Gastrocnemius medialis (tissue), 4 donors: ENCODE results near the gene PLA2G4F.

Experiments used
- POLR2A ChIP-seq, 2 donors: fragments of 450-650 bp; IDR thresholded peaks; one replicate each; pipeline ENCODE4 v1.6.1; 2017; ENCODE audit warnings: antibody characterized with exemption in 2 of 2, mild to moderate bottlenecking in 2 of 2, moderate library complexity in 2 of 2
- TF ChIP-seq, protein P1 (sequence below), 5 experiments: fragments of 450-650 bp in 3 of 5; fragments of 200-600 bp in 2 of 5; sonication (generic) in 2 of 5; IDR thresholded peaks in 4 of 5; conservative IDR thresholded peaks in 1 of 5; 1 replicate in 4 of 5; 2 replicates in 1 of 5; pipeline ENCODE4 v1.5.1; 2016 to 2019; ENCODE audit warnings: antibody characterized with exemption in 5 of 5, mild to moderate bottlenecking in 3 of 5, moderate library complexity in 3 of 5

- TF ChIP-seq, protein P1, sequence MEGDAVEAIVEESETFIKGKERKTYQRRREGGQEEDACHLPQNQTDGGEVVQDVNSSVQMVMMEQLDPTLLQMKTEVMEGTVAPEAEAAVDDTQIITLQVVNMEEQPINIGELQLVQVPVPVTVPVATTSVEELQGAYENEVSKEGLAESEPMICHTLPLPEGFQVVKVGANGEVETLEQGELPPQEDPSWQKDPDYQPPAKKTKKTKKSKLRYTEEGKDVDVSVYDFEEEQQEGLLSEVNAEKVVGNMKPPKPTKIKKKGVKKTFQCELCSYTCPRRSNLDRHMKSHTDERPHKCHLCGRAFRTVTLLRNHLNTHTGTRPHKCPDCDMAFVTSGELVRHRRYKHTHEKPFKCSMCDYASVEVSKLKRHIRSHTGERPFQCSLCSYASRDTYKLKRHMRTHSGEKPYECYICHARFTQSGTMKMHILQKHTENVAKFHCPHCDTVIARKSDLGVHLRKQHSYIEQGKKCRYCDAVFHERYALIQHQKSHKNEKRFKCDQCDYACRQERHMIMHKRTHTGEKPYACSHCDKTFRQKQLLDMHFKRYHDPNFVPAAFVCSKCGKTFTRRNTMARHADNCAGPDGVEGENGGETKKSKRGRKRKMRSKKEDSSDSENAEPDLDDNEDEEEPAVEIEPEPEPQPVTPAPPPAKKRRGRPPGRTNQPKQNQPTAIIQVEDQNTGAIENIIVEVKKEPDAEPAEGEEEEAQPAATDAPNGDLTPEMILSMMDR (IDR thresholded peaks at IDR 0.05 in 4 of 5, conservative IDR thresholded peaks at IDR 0.05 in 1 of 5): no peak
- no peak for TF ChIP-seq POLR2A (IDR thresholded peaks at IDR 0.05)
These were observed 6.8 kb downstream of the PLA2G4F start for GRCh38 chr15:42149493-42150218.
